Renal cortical epithelial cell (primary cell): ENCODE results near the gene GABARAP. TPM values are rescaled to one million over a fixed set of nuclear protein-coding genes. Genes with fewer than 3 reads are reported as not detected.

Experiments
- DNase-seq: peaks from one replicate; pipeline ENCODE4 v3.0.0-alpha.2; 2011; ENCODE audit warnings: low read depth
- total RNA-seq: library from RNA; depleted of rRNA; stranded (reverse); fragments of >200 nt; gene quantifications from 2 replicates; pipeline ENCODE4 v1.2.3, GENCODE V29; 2014

The GABARAP gene
- total RNA-seq, 1 donor from 2014 or later = 148 TPM

DNA sequence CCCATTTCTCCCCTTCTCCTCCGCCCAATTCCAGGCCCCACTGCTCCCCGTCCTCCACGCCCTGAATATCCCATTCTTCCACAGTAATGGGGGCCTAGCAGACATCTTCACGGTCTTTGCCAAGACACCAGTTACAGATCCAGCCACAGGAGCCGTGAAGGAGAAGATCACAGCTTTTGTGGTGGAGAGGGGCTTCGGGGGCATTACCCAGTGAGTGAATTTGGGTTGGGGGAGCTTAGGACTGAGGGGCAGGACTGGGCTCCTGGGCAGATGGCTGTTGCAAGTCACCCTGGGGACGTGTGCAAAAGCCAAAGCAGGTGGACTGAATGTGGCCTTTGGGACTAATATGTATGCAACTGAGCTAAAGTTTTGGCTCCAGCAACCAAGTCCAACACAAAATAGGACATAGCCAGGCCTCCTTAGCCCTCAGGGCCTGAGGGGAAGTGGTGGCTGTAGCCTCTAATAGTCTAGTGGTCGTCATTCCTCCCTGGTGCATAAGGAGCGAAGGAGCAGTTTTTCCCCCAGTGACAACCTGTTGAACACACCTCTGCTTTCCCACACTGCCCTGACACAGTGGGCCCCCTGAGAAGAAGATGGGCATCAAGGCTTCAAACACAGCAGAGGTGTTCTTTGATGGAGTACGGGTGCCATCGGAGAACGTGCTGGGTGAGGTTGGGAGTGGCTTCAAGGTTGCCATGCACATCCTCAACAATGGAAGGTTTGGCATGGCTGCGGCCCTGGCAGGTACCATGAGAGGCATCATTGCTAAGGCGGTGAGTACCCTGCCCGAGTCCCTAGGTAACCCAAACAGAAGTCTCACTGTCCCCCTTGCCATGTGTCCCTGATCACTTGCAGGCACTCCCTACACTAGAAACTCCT lies 19.9 kb downstream of the GABARAP start:
- no peak for DNase-seq

DNA sequence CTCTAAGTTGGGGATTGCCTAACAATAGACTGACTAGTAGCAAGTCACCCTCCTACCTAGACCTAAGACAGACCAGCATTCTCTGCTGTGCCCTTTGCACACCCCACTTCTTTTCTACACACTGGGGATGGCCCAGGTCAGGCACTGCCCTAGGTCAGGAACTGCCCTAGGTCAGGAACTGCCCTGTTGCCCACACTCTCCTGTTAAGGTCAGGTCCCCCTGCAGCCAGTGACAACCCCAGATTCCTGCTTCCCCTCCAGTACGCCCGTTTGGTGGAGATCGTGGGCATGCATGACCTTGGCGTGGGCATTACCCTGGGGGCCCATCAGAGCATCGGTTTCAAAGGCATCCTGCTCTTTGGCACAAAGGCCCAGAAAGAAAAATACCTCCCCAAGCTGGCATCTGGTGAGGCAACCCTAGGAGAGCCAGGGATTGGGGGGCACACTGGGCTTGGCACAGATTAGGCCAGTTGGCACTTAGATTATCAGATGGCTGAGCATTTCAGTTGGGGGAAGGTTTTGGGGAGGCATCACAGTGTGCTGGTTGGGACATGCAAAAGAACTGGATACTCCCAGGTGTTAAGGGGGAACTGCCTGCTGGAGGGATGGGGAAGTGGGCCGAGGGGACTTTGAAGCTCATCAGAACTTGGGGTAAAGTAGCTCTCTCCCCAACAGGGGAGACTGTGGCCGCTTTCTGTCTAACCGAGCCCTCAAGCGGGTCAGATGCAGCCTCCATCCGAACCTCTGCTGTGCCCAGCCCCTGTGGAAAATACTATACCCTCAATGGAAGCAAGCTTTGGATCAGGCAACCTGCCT lies 20.8 kb downstream of the GABARAP start:
- no peak for DNase-seq

DNA sequence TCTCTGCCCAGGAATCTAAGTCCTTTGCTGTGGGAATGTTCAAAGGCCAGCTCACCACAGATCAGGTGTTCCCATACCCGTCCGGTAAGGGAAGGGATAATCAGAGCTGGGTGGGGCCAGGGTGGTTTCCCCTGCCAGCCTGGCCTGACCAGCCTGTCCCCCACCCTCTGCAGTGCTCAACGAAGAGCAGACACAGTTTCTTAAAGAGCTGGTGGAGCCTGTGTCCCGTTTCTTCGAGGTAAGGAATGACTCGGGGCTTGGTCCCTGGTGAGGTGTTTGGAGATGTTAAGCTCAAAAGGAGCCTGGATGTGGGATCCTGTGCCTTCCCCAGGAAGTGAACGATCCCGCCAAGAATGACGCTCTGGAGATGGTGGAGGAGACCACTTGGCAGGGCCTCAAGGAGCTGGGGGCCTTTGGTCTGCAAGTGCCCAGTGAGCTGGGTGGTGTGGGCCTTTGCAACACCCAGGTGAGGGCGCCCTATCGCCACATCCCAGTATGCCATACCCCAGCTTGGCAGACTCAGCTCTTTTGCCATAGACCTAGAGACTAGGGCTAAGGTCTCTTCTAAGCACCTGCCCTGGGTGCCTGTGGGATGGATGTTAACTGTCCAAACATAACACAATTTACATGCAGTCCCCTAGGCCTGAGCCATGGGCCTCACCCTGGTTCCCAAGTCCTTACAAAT lies 21.5 kb downstream of the GABARAP start:
- DNase-seq = peak; percentile 58

DNA sequence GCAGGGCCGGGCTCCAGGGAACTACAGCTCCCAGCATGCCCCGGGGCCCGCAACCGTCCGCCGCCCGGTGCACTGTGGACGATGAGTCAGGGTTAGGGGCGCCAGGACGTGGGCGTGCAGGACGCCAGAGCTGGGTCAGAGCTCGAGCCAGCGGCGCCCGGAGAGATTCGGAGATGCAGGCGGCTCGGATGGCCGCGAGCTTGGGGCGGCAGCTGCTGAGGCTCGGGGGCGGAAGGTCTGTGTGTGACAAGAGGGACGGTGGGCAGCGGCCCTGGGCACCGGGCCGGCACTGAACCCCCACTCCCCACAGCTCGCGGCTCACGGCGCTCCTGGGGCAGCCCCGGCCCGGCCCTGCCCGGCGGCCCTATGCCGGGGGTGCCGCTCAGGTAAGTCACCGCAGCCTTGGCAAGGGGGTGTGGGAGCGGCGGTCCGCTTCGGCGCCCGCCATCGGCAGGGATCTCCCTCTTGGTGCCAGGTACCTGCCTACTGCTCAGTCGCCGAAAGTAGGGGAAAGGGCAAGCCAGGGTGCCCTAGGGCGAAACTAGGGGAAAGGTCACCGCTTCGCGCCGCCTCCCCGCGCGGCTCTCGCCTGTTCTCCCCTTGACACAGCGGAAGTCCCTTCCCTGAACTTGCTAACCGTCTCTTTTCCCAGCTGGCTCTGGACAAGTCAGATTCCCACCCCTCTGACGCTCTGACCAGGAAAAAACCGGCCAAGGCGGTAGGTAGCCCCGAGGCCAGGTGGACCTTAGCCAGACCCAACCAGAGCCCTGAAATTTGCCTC lies 22.2 kb downstream of the GABARAP start, which contains the start of the genes ACADVL and DLG4:
Gene ACADVL (plus strand): TSS at position 127 of the 781 bp plus-strand sequence. CDS start 47 bp downstream, at position 174.
Gene DLG4 (minus strand): TSS at position 25 of the 781 bp plus-strand sequence.
- peak; percentile 95 for DNase-seq

DNA sequence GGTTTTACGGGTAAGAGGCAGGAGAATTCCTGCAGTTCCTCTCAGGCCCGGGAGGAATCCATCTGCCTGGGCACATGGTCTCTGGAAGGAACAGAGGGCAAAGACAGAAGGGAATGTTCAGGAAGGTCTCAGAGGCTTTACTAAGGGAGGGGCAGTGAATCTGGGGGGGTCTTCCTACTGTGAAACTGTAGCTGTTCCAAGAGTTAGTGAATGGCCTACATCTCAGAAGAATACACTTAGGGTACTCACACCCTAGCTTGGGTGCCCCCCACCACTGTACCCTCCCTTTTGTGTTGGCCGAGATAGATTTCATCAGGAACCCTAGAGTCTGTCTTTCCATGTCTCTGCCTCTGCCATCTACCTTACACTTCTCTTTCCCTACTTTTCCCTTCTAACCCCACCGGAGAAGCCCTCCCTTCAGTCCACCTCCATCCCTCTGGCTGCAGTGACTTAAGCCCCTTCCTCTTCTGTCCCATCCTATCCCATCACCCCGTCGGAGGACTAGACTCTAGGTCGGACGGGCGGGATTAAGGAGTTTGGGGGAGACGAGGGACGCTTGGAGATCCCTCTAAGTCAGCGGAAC lies 22.9 kb downstream of the GABARAP start:
- DNase-seq = no peak

DNA sequence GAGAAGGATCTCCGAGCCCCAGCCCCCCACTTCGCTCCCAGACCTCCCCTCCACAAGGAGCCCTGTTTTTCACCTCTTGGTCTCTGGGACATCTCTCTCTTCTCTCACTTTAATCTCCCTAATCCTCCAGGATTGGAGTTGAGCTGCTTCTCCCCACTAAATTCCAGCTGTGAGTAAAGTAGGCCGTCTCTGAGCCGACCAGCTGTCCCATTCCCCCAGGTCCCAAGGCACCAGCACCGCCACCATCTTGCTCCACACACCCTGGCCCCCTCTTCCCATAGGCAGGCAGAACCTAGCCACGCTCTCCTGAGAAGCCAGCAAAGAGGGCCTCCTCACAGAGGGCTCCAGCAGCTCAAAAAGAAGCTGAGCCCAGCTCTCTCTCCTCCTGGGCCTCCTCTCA lies 23.5 kb downstream of the GABARAP start:
- DNase-seq = no peak

DNA sequence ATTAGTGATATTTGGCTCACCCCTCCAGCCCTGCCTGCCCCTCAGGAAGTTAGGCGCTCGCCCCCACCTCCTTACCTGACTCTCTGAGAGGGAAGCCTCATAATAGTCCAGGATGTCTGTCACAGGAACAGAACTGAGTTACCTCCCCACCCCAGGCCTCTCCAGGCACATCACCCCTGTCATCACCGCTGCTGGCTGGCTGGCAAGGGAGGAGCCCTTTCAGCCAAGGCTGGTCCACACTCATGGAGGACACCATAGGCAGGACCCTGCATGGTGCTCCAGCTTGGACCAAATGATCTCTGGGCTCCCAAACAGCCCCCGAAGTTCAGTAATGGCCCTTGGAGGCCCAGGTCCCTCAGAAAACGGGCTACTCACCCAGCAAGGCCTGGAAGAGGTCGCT lies 24.1 kb downstream of the GABARAP start:
- DNase-seq = no peak

DNA sequence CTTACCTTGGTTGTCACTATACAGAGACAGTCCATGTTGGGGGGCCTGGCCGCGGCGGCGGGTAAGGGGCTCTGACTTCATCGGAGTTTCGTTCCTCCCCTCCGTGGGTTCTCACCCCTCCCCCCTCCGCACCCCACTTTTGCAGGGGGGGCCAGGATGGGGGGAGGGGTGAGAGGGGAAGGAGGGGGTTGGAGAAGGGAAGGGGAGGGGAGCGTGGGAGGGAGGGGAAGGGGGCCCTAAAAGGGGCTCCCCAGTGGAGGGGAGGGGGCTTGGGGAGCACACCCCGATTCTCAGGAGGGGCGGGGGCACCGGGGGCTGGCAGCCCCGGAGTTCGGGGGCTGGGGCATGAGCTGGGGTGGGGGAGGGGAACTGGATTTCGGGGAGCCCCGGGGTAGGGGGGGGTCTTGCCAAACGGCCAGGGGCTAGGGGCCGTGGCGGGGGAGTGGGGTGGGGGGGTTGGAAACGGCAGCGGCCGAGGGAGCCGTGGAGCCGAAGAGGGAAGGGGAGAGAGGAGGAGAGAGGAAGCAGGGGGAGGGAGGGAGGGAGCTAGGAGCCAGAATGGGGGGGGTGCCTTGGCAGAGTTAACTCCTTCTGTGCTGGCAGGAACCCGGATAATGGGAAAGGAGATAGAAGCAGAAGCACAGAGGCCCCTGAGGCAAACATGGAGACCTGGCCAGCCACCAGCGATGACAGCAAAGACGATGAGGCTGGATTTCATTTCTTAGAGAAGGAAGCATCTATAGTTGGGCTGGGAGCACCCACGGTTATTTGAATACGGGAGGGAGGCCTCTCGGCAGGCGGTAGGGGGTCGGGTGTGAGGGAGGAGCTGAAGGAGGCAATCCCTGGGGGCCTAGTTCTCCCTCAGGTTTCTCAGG lies 24.9 kb downstream of the GABARAP start:
- DNase-seq = peak; percentile 36

DNA sequence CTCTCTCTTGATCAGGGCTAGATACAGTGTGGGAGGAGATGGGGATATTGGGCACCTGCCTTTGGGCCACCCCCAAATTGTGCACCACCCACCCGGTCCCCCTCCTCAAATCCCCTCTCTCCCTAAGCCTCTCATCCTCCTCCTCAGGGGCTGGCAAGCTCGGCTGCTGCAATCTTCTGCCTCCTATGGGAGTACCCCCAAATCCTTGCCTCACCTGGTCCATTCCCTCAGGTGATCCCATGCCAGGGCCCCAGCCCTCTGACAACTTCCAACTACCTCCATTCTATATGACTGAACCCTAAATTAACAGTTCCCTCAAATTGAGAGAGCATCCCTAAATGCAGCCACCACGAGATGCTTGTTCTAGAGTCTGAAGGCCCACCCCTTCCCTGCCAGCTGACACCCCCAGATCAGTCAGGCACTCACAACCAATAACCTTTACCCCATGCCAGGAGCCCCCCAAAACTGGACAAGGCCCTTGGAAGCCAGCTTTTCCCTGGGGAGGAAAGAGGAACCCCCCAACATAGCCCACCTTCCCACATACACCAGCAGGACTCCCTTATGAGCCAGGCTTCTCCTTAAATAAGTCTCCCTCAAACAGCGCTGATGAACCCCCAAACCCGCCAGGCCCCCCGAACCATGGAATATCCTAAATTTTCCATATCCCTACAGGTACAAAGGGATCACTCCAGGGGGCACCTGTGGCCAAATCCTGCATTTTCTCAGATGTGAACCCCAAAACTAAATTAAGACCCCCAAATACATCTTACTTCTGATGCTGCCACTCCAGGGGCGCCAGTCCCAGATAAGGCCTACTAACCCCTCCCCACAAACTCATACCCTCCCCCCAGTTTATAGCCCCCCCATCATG lies 25.8 kb downstream of the GABARAP start:
- no peak for DNase-seq

DNA sequence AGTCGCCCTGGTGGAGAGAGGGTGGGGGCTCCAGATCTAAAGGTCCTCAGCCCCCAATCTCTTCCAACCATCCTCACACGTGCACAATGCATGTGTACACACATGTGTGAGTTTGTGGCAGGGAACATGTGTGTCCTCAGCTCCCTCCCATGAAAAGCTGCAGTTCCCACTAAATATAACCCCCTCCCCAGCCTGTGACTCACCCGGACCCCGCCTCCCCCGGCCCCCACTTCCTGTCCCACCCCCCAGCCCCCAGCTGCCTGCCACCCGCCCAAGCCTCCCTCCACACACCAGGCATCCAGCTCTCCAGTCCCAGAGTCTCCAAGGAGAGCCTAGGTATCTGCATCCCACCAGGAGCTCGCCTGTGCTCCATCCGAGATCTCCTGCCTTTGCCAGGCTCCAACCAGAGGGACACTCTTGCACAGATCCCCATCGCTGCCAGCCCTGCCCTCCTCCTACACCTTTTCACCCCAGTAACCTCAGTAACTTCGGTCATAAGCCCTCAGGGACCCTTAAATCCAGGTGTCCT lies 26.5 kb downstream of the GABARAP start:
- no peak for DNase-seq

DNA sequence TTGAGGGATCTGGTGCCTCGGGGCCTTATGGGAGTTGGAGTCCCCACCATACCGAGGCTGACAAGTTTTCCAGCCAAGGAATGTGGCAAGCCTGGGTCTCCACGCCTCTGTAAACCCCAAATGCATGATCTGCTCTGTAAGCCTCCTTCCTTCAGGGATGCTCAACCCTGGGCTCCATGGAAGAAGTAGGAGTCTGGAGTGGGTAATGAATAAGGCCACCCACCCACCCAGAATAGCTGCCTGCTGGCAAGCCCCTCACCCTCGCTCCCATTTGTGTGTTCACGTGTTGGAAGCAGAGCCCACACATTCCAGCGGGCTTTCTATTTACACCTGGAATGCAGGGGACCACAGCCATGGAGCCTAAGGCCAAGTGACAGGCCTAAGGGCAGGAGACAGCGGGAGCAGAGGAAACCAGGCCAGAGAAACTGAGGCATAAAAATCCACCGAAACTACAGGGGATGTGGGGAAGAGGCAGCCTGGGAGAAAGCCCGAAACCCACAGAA lies 27.1 kb downstream of the GABARAP start:
- no peak for DNase-seq

DNA sequence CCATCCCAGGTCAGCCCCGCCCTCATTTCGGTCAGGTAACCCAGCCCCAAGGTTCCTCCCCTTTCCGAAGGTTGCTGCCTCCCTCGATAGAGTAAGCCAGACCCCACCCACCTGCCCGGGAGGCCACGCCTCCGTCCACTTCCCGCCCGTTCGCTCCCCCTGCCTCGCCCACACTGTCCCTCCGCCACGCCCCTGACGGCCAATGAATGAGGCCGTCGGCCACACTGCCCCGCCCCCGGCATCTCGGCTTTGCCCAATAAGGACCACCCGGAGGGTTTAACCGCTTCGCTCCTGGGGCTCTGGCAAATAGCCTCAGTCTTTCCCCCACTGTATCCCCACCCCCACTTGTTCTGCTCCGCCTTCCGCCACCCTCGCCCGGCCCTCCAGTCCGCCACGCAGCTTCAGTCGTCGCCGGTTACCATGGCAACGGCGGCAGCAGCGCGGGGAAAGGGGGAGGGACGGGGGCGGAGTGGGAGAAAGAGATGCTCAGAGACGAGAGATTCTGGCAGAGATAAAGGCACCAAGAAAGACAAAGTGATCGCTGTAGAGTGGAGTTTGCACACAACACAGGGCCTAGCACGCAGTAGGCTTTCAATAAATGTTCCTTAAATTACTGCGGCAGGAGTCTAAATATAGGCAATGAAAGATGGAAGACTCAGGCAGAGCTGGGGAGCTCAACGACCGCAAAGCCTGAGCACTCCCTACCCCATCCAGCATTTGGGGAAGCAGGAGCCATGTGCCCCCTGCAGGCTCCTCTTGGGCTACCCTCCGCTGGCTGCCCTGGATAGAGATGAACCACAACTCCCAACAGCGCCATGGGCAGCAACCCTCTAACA lies 27.7 kb downstream of the GABARAP start:
- peak; percentile 90 for DNase-seq

DNA sequence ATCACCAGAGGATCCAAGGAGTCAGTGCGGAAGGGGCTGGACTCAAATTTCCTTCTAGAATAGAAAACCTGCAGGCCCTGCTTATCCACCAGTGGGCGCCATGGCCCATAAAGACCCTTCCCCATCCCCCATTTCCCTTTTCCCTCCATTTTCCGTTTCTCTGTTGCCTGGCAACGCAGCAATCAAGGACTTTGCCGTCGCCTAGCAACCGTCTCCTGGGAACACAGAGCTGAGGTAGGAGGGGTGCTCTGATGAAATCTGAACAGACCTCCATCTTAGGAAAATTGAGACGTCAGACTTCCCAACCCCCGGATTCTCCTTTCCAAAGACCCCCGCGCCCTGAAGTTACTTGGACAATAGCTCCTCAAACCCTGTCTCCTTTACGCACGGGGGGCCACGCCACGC lies 28.4 kb downstream of the GABARAP start:
- DNase-seq = peak; percentile 71

DNA sequence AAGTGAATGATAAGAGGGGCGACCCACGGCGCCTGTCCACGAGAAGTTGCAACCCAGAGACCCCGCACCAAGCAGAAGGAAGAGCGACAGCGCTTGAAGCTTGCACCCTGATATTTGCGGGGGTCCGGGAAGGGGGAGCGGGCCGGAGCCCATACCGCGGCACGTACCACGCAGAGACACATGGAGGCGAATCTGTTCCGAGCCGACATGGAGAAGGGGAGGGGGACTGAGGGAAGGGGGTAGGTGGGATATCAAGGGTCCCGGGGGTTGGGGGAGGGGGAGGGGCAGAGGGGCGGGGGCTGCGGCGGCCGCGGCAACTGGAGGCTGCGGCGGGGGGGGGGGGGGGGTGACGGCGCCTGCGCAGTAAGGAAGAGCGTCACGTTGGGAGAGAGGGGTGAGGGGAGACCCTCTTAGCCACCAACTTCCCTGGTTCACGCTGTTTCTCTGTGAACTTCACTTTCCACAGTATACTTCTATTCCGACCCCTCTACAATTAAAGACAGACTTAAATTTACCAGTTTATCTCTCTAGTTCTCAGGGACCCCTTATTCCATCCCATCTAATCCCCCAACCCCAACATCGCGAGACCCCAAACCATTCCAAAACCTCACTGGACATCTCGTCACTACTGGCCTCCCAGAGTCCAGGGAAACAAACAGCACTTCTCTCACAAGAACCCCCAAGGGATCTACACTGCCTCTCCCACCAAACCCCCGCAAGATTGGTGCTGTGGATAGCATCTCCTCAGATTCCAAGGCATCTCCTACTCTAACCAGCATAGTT lies 30.6 kb downstream of the GABARAP start:
- DNase-seq = no peak

DNA sequence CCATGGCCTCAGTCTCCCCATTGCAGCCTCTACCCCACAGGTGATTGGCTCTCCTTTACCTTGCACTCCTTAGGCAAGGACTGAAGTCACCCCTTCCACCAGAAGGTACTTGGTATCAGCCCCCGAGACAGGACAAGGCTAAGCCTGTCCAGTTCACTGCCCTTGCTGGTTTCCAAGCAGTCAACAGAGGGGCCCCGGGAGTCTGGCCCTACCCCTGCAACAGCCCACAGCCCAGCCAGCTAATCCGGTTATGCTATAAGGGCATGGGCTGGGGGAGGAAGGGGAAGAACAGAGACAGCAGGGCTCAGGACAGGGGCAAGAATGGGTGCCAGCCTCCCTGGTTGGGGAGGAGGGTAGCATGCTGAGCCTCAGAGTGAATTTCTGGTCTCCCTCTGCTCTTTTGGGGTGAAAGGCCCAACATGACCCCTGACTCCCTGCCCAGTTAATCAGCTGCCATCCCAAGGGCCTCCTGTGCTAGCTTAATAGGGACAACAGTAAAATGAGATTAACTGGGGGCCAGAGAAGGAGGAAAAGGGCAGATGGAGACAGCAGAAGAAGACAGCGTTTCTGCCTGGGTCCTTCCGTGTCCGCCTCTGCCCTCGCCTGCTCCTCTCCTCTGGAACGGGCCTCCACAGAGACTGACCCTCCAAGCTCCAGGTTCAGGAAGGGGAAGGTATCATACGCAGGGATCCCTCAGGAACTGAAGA lies 33.3 kb downstream of the GABARAP start:
- DNase-seq = no peak

DNA sequence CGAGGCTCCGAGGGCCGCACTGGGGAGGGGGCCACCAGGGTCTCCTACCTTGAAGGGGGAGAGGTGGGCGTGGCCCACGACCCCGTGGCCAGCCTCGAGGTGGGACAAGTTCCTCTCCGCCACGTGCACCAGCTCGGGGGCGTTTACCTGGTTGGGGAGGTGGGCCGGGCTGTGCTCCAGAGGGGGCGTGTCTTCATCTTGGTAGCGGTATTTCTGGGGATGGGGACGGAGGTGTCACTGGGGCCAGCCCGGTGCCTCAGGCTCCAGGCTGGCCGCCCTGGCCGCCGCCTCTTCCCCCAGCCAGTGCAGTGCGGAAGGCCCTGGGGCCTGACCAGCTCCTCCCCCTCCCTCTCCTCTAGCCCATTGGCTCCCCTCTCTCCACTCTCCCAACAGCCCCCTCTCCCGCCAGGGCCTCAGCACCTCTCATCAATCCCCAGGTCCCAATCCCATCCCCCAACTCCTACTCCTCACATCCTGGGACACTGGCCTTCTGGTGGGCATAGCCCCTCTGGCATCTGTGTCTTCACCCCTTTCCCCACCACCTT lies 34.1 kb downstream of the GABARAP start:
- no peak for DNase-seq
